Stomach smooth muscle (tissue), 2 donors: ENCODE results near the gene EZR.

Source experiments
- H3K27ac ChIP-seq: one replicate; pipeline ENCODE4 v1.7.0; 2013; ENCODE audit warnings: mild to moderate bottlenecking, low read length, inconsistent platforms
- H3K27me3 ChIP-seq, 2 donors: one replicate each; pipeline ENCODE4 v1.7.0; 2013; ENCODE audit warnings: low read length in 2 of 2; ENCODE audit not compliant: insufficient read depth in 2 of 2, control insufficient read depth in 1 of 2
- H3K36me3 ChIP-seq, 2 donors: one replicate each; pipeline ENCODE4 v1.7.0; 2013; ENCODE audit warnings: low read length in 2 of 2; ENCODE audit not compliant: control insufficient read depth in 2 of 2, insufficient read depth in 2 of 2
- H3K4me1 ChIP-seq: one replicate; pipeline ENCODE4 v1.7.0; 2013; ENCODE audit warnings: low read length; ENCODE audit not compliant: control insufficient read depth, insufficient read depth
- H3K4me3 ChIP-seq, 2 donors: one replicate each; pipeline ENCODE4 v1.7.0; 2013; ENCODE audit warnings: low read length in 2 of 2
- H3K9ac ChIP-seq, 2 donors: one replicate each; pipeline ENCODE4 v1.7.0; 2013; ENCODE audit warnings: low read length in 2 of 2, mild to moderate bottlenecking in 1 of 2
- H3K9me3 ChIP-seq, 2 donors: one replicate each; pipeline ENCODE4 v1.7.0; 2013; ENCODE audit warnings: low read length in 2 of 2; ENCODE audit not compliant: control insufficient read depth in 2 of 2
- donor health status: healthy.
- donor health status: Pancreatic carcinoma.

EZR gene

DNA sequence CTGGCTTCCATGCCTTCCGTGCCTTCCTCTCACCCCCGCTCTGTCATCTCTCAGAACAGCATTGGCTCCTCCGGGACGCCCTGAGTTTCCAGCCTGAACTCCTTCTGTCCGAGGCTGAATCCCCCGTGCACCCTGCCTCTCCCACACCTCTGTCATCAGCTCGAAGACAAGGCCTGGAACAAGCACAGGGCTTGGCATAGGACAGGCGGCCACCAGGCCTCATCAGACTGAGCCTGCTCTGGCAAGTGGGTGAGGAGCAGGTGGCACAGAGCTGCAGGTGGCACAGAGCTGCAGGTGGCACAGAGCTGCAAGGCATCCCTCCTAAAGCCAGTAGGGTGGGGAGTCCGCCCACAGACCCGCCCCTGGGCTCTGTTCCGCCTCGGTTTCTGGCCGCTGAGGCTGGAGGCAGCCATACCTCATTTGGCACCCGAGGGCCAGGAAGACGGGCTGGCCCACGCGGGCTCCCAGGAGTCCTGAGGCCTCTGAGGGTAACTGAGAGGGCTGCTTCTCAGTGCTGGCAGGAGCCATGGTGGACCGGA, 60.2 kb downstream of the EZR start:
- Histone ChIP-seq H3K27me3 (no peaks in the 10 kb centered on the region), H3K9ac (no peak overlapping the region), H3K9me3 (no peaks in the 10 kb centered on the region), H3K4me3 (no peak overlapping the region), H3K27ac (no peak overlapping the region), H3K36me3 (no peaks in the 10 kb centered on the region), H3K4me1 (no peaks in the 10 kb centered on the region)

DNA sequence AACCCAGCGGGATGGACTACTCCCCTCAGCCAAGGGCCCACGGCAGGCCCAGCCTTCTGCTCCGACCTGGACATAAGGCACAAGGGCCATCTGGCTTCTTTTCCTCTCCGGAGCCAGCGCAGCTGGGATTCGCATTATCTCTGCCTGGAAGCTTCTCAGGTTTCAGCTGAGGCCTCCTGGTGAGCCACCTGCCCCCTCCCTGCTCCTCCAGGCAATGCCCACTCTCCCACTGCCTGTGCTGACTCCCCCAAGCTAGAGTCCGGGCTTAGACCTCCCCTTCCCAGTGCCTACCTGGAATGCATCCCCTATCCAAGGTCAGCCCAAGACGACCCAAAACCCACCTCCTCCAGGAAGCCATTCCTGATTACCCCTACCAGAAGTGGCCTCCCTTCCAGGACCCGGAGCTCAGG, 60.7 kb downstream of the EZR start:
- Histone ChIP-seq H3K36me3 (no peaks in the 10 kb centered on the region), H3K4me1 (no peaks in the 10 kb centered on the region), H3K9ac (no peak overlapping the region), H3K27me3 (no peaks in the 10 kb centered on the region), H3K9me3 (no peaks in the 10 kb centered on the region), H3K4me3 (no peak overlapping the region), H3K27ac (no peak overlapping the region)

DNA sequence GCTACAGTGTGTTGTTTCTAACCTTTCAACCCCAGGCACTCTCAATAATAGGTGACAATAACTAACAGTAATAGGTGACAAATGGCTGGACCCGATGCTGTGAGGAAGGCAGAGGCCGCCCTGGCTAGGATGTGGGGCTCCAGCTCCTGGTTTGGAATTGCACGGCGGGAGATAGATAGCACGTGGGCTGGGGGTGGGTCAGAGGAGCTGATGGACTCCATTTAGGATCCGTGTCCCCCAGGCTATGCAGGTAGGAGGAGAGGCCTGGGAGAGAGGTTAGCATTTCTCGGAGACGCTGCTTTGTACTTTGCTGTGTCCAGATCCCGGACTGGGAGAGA, 61.4 kb downstream of the EZR start:
- Histone ChIP-seq H3K4me1 (peaks cover under 1% of the 10 kb centered on the region), H3K27ac (no peak overlapping the region), H3K27me3 (no peaks in the 10 kb centered on the region), H3K9ac (no peak overlapping the region), H3K36me3 (no peaks in the 10 kb centered on the region), H3K4me3 (no peak overlapping the region), H3K9me3 (no peaks in the 10 kb centered on the region)

GRCh38 chr6:158756977-158757752, 62.0 kb downstream of the EZR start:
- Histone ChIP-seq H3K36me3 (no peaks in the 10 kb centered on the region), H3K27me3 (no peaks in the 10 kb centered on the region), H3K4me1 (peaks cover 6% of the 10 kb centered on the region), H3K4me3 (no peak overlapping the region), H3K9ac (no peak overlapping the region), H3K9me3 (no peaks in the 10 kb centered on the region), H3K27ac (no peak overlapping the region)

- Histone ChIP-seq H3K4me1 (peaks cover 9% of the 10 kb centered on the region), H3K9ac (no peak overlapping the region), H3K36me3 (no peaks in the 10 kb centered on the region), H3K4me3 (no peak overlapping the region), H3K27me3 (no peaks in the 10 kb centered on the region), H3K9me3 (no peaks in the 10 kb centered on the region), H3K27ac (no peak overlapping the region)
These were observed 63.0 kb downstream of the EZR start for GRCh38 chr6:158756126-158756525.

DNA sequence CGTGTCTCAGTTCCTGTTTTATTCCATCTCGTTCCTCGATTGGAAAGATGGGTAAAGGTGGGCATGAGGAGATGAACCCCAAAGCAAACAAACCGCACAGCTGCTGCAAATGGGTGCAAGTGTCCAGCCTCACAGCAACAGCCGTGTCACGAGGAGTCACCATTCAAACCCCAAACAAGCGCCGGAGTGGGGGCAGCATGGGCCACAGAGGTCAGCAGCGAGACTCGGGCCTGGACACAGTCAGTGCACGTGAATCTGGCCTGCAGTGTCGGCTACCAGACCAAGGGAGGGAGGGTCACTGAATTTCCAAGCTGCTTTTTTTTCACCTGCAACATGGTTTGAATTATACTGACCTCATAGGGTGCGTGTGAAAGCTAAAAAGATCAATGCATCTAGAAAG, 63.5 kb downstream of the EZR start:
- Histone ChIP-seq H3K27ac (no peak overlapping the region), H3K9ac (no peak overlapping the region), H3K27me3 (no peaks in the 10 kb centered on the region), H3K36me3 (no peaks in the 10 kb centered on the region), H3K4me3 (no peak overlapping the region), H3K9me3 (no peaks in the 10 kb centered on the region), H3K4me1 (peaks cover 9% of the 10 kb centered on the region)

- Histone ChIP-seq H3K4me3 (no peak overlapping the region), H3K9me3 (no peaks in the 10 kb centered on the region), H3K36me3 (no peaks in the 10 kb centered on the region), H3K9ac (no peak overlapping the region), H3K4me1 (peaks cover 9% of the 10 kb centered on the region), H3K27ac (no peak overlapping the region), H3K27me3 (no peaks in the 10 kb centered on the region)
These were observed 64.4 kb downstream of the EZR start for GRCh38 chr6:158754738-158755137.

- no peaks in the 10 kb centered on the region for H3K27me3 ChIP-seq
These were observed 65.4 kb downstream of the EZR start for GRCh38 chr6:158753811-158754210.

DNA sequence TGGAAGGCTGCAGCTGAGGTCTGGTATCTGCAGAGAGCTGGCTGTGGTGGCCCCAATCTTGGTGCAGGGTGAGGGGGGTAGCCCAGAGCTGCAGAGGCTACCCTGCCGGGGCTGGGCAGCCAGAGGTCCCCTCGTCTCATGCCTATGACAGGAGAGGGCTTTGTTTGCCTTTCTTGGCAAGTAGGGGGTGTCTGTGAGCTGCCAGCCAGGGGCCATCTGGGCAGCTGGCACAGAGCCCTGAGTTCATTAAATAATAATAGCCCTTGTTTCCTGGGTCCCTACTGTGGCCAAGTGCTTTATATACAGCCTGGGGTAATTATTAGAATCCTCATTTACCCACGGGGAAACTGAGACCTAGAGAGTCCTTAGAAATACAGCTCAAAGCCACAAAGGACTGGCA, 66.6 kb downstream of the EZR start:
- no peak overlapping the region for H3K9ac ChIP-seq
- no peak overlapping the region for H3K27ac ChIP-seq
- no peaks in the 10 kb centered on the region for H3K27me3 ChIP-seq
- H3K4me3 ChIP-seq: peak overlapping the region in 1 of 2 donors; percentile 8
- H3K9me3 ChIP-seq: no peaks in the 10 kb centered on the region
- peaks cover 9% of the 10 kb centered on the region for H3K4me1 ChIP-seq
- no peaks in the 10 kb centered on the region for H3K36me3 ChIP-seq

More at GRCh38 chr6:158753811-158754210, 65.4 kb downstream of the EZR start:
- no peak overlapping the region for H3K4me3 ChIP-seq
- H3K36me3 ChIP-seq: no peaks in the 10 kb centered on the region
- H3K4me1 ChIP-seq: peaks cover 9% of the 10 kb centered on the region
- H3K9ac ChIP-seq: no peak overlapping the region
- no peaks in the 10 kb centered on the region for H3K9me3 ChIP-seq
- H3K27ac ChIP-seq: no peak overlapping the region

GRCh38 chr6:158751921-158752320, 67.2 kb downstream of the EZR start:
- no peaks in the 10 kb centered on the region for H3K27me3 ChIP-seq
- no peak overlapping the region for H3K9ac ChIP-seq
- peaks cover 9% of the 10 kb centered on the region for H3K4me1 ChIP-seq
- H3K9me3 ChIP-seq: no peaks in the 10 kb centered on the region
- H3K36me3 ChIP-seq: no peaks in the 10 kb centered on the region
- no peak overlapping the region for H3K27ac ChIP-seq
- H3K4me3 ChIP-seq: no peak overlapping the region

DNA sequence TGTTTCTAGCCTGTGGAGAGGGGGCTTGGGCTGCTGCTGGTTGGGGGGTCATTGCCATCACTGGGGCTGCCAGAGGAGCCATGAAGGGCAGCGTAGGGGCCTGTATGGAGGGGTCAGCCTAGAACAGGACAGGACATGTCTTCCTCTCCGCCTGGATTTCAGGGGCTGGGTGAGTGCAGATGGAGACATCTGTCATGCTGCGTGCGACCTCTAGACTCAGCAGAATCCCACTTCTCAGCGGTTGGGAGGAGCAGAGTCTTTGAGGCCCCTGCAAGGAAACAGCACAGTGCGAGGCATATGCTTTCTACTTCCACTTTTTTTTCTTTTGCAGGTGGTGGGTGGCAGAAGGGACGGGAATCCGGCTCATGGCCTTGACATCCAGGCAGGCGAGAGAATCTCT, 67.9 kb downstream of the EZR start:
- Histone ChIP-seq H3K27me3 (no peaks in the 10 kb centered on the region), H3K4me3 (no peak overlapping the region), H3K9me3 (no peaks in the 10 kb centered on the region), H3K36me3 (no peaks in the 10 kb centered on the region), H3K9ac (no peak overlapping the region), H3K4me1 (peaks cover 9% of the 10 kb centered on the region), H3K27ac (no peak overlapping the region)
